Central memory CD8-positive, alpha-beta T cell (primary cell): ENCODE measurements around the gene PRKCH.
"Not testable (repeated sequence)": the region's sequence is repeated elsewhere in the genome, so short reads cannot be mapped to it uniquely, and the experiment has no call there.

Experiments used
- ATAC-seq: fragments of 150-1000 bp; cut with Tn5 transposase; replicated peaks from 2 replicates; pipeline ENCODE4 v1.10.0; 2022; ENCODE audit warnings: mild to moderate bottlenecking, moderate FRiP score, moderate number of reproducible peaks; ENCODE audit not compliant: poor library complexity, severe bottlenecking; ENCODE audit errors: extremely low read depth
- DNase-seq, 2 donors: peaks; one replicate each; pipeline ENCODE4 v3.0.0; 2021; ENCODE audit warnings: low spot score in 2 of 2
- H3K27ac Mint-ChIP-seq: one replicate; pipeline ENCODE4 v1.8.0; 2022; ENCODE audit warnings: low read depth, mild to moderate bottlenecking, moderate library complexity, mixed read lengths
- H3K27me3 Mint-ChIP-seq: one replicate; pipeline ENCODE4 v1.8.0; 2022; ENCODE audit warnings: mixed read lengths
- H3K36me3 Mint-ChIP-seq: one replicate; pipeline ENCODE4 v1.8.0; 2022; ENCODE audit warnings: mild to moderate bottlenecking, moderate library complexity, mixed read lengths; ENCODE audit not compliant: insufficient read depth
- H3K4me1 Mint-ChIP-seq: one replicate; pipeline ENCODE4 v1.8.0; 2022; ENCODE audit warnings: mixed read lengths
- H3K4me3 Mint-ChIP-seq: one replicate; pipeline ENCODE4 v1.8.0; 2022; ENCODE audit warnings: mild to moderate bottlenecking, moderate library complexity, mixed read lengths
- H3K9me3 Mint-ChIP-seq: one replicate; pipeline ENCODE4 v1.8.0; 2022; ENCODE audit warnings: mixed read lengths

PRKCH gene

DNA sequence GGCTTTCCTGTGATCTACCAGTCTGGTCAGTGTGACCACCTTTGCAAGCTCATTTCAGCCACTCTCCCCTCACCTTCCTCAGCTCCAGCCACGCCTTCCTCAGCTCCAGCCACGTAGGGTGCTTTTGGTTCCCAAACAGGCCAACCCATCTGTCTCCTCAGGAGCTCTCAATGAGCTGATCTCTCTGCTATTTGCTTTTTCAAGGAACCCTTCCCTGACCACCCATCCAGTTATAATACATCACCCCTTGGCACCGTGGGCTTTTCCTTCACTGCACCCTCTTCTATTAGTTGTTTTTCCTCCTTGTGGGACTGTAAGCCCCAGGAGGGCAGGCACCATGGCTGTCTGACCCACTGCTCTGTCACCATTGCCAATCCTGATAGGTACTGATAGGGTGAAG is 2.3 kb upstream of the PRKCH start:
- H3K9me3 Mint-ChIP-seq: no peaks in the 10 kb centered on the region
- H3K36me3 Mint-ChIP-seq: peaks cover 26% of the 10 kb centered on the region
- DNase-seq: no peak
- H3K27me3 Mint-ChIP-seq: no peaks in the 10 kb centered on the region
- H3K27ac Mint-ChIP-seq: no peak overlapping the region
- H3K4me3 Mint-ChIP-seq: no peak overlapping the region
- peaks cover 8% of the 10 kb centered on the region for H3K4me1 Mint-ChIP-seq
- ATAC-seq: no peak

DNA sequence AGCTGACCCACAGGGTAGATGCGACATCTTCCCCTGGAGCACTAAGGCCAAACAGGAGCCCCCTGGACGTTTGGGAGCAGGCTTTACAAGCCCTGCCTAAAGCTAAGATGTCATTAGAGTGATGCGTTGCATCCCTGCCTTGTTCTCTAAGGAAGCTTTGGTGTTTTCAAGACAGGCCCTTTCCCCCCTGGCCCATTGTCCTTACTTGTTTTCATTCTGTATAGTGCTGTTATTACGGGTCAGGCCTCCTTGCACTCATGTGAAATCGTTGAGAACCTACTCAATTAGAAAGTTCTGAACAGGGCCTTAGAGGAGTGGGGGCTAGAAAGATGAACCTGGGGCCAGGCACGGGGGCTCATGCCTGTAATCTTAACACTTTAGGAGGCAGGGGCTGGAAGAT is 1.7 kb upstream of the PRKCH start:
- ATAC-seq (no peak), DNase-seq (no peak)
- H3K9me3 Mint-ChIP-seq: no peaks in the 10 kb centered on the region
- peaks cover 29% of the 10 kb centered on the region for H3K36me3 Mint-ChIP-seq
- H3K4me3 Mint-ChIP-seq: no peak overlapping the region
- H3K4me1 Mint-ChIP-seq: peaks cover 13% of the 10 kb centered on the region
- H3K27me3 Mint-ChIP-seq: no peaks in the 10 kb centered on the region
- no peak overlapping the region for H3K27ac Mint-ChIP-seq

DNA sequence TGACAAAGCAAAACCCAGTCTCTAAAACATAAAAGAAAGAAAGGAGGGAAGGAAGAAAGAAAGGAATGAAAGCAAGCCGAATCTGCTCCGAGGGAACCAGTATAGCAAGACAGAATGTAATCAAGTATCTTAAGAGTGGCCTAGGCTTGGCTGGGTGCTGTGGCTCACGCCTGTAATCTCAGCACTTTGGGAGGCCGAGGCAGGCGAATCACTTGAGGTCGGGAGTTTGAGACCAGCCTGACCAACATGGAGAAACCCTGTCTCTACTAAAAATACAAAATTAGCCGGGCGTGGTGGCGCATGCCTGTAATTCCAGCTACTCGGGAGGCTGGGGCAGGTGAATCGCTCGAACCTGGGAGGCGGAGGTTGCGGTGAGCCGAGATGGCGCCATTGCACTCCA is 1.2 kb upstream of the PRKCH start:
- ATAC-seq, H3K27ac Mint-ChIP-seq, H3K9me3 Mint-ChIP-seq, H3K27me3 Mint-ChIP-seq, H3K4me3 Mint-ChIP-seq, DNase-seq: not testable (repeated sequence)
- Mint-ChIP-seq H3K36me3 (peaks cover 31% of the 10 kb centered on the region), H3K4me1 (peaks cover 18% of the 10 kb centered on the region)

DNA sequence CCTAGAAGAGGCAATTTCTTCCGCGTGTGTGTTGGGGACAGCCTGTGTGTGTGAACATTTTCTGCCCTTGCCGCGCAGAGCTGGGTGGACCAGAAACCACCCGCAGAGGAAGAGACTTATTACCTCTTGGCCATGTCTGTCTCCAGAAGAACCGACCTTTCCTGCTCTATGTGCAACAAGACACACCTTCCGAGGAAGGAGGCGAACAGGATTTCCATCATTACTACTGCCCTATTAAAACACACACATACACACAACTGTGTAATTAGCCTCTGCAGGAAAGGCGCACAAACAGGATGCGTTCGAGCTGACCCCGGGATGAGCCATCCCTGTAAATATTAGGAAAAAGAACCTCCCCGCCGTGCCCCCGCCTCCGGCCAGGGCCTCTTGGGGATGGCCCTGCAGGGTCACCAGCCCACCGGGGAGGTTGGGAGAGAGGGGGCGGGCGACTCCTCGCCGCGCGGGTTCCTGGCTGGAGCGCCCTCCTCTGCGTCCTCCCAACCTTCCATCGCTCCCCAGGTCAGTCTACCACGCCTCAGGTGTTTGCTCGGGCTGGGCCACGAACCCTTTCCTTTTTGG is 484 bp upstream of the PRKCH start:
- Mint-ChIP-seq H3K36me3 (peaks cover 34% of the 10 kb centered on the region), H3K27me3 (no peaks in the 10 kb centered on the region), H3K4me1 (peaks cover 24% of the 10 kb centered on the region), H3K9me3 (no peaks in the 10 kb centered on the region), H3K4me3 (no peak overlapping the region), H3K27ac (peak overlapping the region; percentile 90)
- no peak for DNase-seq
- ATAC-seq: no peak

DNA sequence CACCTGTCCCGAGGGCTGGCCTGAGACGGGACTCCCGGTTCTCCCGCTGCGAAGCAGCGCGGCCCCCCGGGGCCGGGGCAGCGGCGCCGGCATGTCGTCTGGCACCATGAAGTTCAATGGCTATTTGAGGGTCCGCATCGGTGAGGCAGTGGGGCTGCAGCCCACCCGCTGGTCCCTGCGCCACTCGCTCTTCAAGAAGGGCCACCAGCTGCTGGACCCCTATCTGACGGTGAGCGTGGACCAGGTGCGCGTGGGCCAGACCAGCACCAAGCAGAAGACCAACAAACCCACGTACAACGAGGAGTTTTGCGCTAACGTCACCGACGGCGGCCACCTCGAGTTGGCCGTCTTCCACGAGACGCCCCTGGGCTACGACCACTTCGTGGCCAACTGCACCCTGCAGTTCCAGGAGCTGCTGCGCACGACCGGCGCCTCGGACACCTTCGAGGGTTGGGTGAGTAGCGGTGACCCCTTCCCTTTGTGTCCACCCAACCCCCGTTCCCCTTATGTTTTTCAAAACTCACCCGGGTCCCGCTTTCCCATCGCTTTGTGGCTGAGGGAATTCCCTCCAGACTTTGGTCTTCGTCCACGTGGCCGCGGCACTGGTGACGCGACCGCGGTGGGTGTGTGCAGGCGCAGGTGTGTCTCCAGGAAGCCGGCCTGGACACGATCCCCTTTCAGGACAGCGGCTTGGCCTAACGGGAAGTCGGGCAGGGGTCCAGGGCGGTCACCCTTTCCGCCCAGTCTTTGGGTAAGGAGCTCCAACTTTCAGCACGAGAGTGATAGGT is 826 bp downstream of the PRKCH start:
- DNase-seq (no peak), ATAC-seq (peak; percentile 8)
- no peaks in the 10 kb centered on the region for H3K9me3 Mint-ChIP-seq
- peaks cover 36% of the 10 kb centered on the region for H3K4me1 Mint-ChIP-seq
- H3K36me3 Mint-ChIP-seq: peaks cover 37% of the 10 kb centered on the region
- no peak overlapping the region for H3K4me3 Mint-ChIP-seq
- H3K27ac Mint-ChIP-seq: peak overlapping the region; percentile 90
- no peaks in the 10 kb centered on the region for H3K27me3 Mint-ChIP-seq

DNA sequence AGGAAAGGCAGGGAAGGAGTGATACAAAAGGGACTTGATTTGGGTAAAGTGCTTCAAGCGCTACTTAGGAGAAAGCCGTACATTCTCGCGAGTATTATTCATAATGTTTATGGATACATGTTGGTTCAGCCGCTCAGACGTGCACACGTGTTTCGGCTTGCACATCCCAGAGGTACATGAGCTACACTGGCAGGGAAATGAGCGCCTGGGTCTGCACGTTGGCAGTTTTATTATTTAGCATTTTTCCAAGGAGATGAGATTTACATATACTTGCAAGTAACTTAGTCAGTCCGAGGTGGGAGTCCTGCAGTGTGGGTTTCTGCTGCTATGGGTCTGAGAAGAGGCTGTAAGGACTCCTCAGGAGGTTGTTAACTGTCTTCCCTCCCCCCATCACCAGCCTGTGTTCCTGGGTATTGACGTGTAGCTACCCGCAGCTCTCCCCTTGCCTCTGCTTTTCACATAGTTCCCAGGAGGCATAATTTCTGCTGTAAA is 1.5 kb downstream of the PRKCH start:
- H3K36me3 Mint-ChIP-seq: peaks cover 42% of the 10 kb centered on the region
- no peak overlapping the region for H3K4me3 Mint-ChIP-seq
- peak overlapping the region; percentile 90 for H3K27ac Mint-ChIP-seq

DNA sequence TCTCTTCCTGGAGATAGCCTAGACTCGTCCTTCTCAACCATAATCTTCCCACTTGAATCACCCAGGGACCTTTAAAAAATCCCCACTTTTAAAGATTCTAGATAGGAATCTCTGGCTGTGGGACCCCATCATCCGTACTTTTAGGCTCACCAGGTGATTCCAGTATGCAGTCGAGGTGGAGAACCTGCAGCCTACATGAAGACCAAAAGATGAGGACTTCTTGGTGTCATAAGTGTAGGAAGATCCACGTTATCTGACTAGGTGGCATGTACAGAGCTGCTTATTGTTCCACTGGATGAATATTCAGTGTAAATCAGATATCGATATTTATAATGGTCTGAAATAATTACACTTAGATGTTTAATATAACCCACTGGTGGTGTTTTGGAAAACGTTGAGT is 2.6 kb downstream of the PRKCH start:
- H3K36me3 Mint-ChIP-seq: peaks cover 51% of the 10 kb centered on the region
- no peak overlapping the region for H3K4me3 Mint-ChIP-seq
- H3K9me3 Mint-ChIP-seq: no peaks in the 10 kb centered on the region
- no peaks in the 10 kb centered on the region for H3K27me3 Mint-ChIP-seq
- H3K4me1 Mint-ChIP-seq: peaks cover 50% of the 10 kb centered on the region
- DNase-seq (no peak), ATAC-seq (no peak)
- peak overlapping the region; percentile 90 for H3K27ac Mint-ChIP-seq

More for the DNA sequence above, 1.5 kb downstream of the PRKCH start:
- Mint-ChIP-seq H3K9me3 (no peaks in the 10 kb centered on the region), H3K4me1 (peaks cover 41% of the 10 kb centered on the region), H3K27me3 (no peaks in the 10 kb centered on the region)
- DNase-seq: peak in 1 of 2 donors; percentile 28
- ATAC-seq: peak; percentile 34

DNA sequence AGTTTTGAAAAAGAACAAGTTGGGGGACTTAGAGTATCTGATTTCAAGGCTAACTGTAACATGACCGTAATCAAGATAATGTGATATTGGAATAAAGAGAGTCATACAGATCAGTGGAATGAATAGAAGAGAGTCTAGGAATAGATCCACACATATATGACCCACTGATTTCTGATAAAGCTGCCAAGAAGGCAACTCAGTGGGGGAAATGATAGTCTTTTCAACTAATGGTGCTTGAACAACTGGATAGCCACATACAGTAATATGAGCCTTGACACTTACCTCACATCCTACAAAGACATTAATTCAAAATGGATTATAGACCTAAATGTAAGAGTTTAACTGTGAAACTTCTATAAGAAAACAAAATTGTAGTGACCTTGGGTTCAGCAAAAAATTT is 3.8 kb downstream of the PRKCH start:
- H3K27me3 Mint-ChIP-seq: no peaks in the 10 kb centered on the region
- ATAC-seq (no peak), DNase-seq (no peak)
- peaks cover 62% of the 10 kb centered on the region for H3K4me1 Mint-ChIP-seq
- peak overlapping the region; percentile 90 for H3K27ac Mint-ChIP-seq
- H3K4me3 Mint-ChIP-seq: no peak overlapping the region
- H3K36me3 Mint-ChIP-seq: peaks cover 56% of the 10 kb centered on the region
- H3K9me3 Mint-ChIP-seq: no peaks in the 10 kb centered on the region

DNA sequence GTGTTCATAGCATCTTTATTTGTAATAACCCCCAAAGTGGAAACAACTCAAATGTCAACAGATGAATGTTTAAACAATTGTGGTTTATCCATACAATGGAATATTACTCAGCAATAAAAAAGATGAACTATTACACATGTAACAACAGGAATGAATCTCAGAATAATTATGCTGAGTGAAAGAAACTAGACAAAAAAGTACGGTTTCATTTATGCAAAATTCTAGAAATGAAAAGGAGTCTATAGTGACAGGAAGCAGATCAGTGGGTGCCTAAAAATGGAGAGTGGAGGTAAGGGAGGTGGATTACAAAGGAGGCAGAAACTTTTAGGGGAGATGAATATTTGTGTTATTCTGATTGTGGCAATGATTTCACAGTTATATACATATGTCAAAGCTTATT is 4.8 kb downstream of the PRKCH start:
- Mint-ChIP-seq H3K27ac (peak overlapping the region; percentile 90), H3K36me3 (peaks cover 60% of the 10 kb centered on the region), H3K4me3 (no peak overlapping the region), H3K4me1 (peaks cover 69% of the 10 kb centered on the region), H3K9me3 (no peaks in the 10 kb centered on the region), H3K27me3 (no peaks in the 10 kb centered on the region)
- DNase-seq (no peak), ATAC-seq (no peak)

DNA sequence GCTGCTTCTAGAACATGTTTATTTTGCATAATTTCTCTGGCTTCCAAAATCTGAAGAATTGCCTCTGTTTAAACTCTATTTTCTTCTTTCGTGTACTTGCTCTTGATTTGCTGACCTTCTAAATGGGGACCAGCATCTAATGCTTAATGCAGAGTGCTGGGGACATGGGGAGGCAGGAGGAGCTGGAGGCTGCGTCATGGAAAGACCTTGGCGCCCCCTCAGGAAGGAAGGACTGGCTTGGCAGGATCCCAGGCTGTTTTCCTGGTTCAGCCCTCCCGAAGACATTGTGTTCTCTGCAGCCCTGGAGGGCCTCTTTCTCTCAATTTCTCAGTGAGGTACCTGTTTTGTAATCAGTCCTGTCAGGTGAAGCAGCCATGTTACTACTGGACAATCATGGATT is 5.5 kb downstream of the PRKCH start:
- Mint-ChIP-seq H3K36me3 (peaks cover 59% of the 10 kb centered on the region), H3K4me3 (no peak overlapping the region), H3K4me1 (peaks cover 71% of the 10 kb centered on the region), H3K9me3 (no peaks in the 10 kb centered on the region), H3K27me3 (no peaks in the 10 kb centered on the region), H3K27ac (peak overlapping the region; percentile 90)
- DNase-seq (no peak), ATAC-seq (no peak)

DNA sequence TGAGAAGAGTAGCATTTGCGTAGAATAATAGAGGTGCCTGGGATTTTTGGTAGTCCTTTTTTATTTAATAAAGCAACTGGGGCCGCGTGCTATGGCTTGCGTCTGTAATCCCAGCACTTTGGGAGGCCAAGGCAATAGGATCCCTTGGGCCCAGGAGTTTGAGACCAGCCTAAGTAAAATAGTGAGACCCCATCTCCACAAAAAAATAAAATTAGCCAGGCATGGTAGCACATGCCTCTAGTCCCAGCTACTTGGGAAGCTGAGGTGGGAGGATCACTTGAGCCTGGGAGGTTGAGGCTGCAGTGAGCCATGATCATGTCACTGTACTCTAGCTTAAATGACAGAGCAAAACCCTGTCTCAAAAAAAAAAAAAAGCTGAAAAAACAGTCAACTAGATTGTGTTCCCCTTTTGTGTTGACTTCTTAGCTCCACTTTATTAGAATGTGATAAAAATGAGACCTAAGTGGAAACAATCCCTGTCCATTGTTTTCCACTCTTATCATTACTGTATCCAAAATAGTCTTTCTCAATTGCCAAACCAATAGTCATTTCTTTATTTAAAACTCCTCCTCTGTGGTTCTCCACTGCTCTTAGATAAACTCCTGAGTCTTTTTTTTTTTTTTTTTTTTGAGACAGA is 7.4 kb downstream of the PRKCH start:
- peak overlapping the region; percentile 90 for H3K27ac Mint-ChIP-seq
- ATAC-seq (no peak), DNase-seq (no peak)
- H3K9me3 Mint-ChIP-seq: no peaks in the 10 kb centered on the region
- H3K4me1 Mint-ChIP-seq: peaks cover 81% of the 10 kb centered on the region
- no peaks in the 10 kb centered on the region for H3K27me3 Mint-ChIP-seq
- peaks cover 48% of the 10 kb centered on the region for H3K36me3 Mint-ChIP-seq
- no peak overlapping the region for H3K4me3 Mint-ChIP-seq

DNA sequence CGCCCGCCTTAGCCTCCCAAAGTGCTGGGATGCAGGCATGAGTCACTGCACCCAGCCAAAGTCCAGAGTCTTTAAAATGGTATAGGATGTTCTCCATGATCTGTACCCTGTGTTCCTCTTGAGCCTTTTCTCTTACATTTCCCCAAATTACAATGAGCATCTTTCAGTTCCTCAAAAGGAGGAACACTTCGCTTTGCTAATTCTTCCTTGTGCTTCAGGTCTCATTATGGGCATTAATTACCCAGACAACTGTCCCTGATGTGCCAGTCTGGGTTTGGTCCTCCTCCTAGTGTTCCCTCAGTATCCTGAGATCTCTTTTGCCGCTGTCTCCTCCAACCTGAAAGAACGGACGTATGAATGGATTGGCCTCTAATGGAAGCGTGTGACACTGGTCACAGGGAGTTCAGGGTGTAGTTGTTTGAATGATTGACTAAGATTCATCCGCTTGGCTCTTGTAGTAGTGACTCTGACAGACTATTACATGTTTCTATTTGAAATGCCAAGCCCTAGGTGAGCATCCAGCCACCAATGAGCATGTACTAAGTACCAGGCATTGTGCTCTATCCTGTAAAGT is 8.2 kb downstream of the PRKCH start:
- Mint-ChIP-seq H3K4me1 (peaks cover 82% of the 10 kb centered on the region), H3K27me3 (no peaks in the 10 kb centered on the region), H3K4me3 (no peak overlapping the region), H3K9me3 (no peaks in the 10 kb centered on the region), H3K36me3 (peaks cover 47% of the 10 kb centered on the region), H3K27ac (peak overlapping the region; percentile 90)
- DNase-seq (no peak), ATAC-seq (no peak)
